ENCODE measurements around the gene WDFY3.

Gene WDFY3

GRCh38 chr4:84908876-84909275, 57.6 kb downstream of the WDFY3 start:
- H3K27ac ChIP-seq, result no peak overlapping the region
- TF ChIP-seq CTCF (conservative IDR thresholded peaks at IDR 0.05), result no peak

DNA sequence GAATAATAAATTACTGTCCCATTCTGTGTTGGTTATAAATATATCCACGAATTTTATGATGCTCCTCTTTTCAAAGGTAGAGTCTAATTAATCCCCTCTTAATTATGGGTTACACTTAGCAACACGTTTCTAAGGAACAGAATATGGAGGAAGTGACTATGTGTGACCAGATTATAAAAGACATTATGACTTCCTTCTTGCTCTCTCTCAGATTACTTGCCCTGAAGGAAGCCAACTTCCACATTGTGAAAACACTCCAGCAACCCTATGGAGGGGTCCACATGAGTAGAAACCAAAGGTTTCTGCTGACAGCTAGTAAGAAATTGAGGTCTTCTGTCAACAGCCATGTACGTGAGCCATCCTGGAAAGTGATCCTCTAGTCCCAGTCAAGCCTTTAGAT, 59.3 kb downstream of the WDFY3 start:
- TF ChIP-seq CTCF (conservative IDR thresholded peaks at IDR 0.05), result no peak
- no peak overlapping the region for H3K27ac ChIP-seq

GRCh38 chr4:84905646-84906045, 60.8 kb downstream of the WDFY3 start:
- no peak overlapping the region for H3K27ac ChIP-seq
- TF ChIP-seq CTCF (conservative IDR thresholded peaks at IDR 0.05), result no peak

DNA sequence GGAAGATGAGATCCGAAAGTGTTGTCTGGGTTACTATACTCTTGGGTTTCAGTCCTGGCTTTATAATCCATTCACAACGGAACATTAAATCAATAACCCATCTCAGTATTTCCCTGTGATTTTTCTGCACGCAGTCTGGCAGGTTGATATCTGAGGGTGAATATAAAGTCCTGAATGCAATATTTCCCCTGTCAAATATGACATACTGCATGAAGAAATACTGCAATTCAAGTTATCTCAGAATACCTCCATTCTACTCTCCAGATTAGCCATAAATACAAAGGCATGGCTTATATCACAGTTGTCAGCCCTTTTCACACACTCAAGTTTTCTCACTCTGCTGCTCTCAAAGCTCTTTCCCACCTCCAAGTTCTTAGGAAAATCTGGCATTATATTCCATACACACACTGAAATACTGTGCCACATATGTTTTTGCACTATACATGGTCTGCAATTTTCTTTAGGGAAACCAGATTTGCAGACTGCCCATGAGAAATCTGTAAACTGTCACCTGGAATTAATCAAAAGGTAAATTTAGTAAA, 64.7 kb downstream of the WDFY3 start:
- TF ChIP-seq CTCF (conservative IDR thresholded peaks at IDR 0.05), result no peak

GRCh38 chr4:84901173-84901572, 65.3 kb downstream of the WDFY3 start:
- peak overlapping the region; percentile 57 for H3K27ac ChIP-seq
- TF ChIP-seq CTCF (conservative IDR thresholded peaks at IDR 0.05), result no peak

More for the DNA sequence above, 64.7 kb downstream of the WDFY3 start:
- peak overlapping the region; percentile 57; the same call in 1 of the 2 replicates for H3K27ac ChIP-seq

GRCh38 chr4:84899616-84900015, 66.9 kb downstream of the WDFY3 start:
- TF ChIP-seq CTCF (conservative IDR thresholded peaks at IDR 0.05), result no peak
- H3K27ac ChIP-seq, result peak overlapping the region; percentile 57

DNA sequence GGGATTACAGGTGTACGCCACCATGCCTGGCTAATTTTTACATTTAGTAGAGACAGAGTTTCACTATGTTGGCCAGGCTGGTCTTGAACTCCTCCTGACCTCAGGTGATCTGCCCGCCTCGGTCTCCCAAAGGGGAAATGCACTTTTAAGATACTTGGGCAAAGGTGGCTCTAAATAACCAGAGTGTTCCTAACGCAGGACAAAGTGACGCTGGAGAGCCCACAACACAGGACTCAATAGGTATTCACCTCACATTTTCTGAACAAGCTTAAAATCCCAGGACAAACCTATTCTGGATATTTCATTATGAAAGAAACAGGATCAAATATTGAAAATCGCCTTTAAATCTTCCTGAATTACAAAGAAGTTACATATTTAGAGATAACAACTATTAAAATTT, 69.0 kb downstream of the WDFY3 start:
- no peak overlapping the region for H3K27ac ChIP-seq
- TF ChIP-seq CTCF (conservative IDR thresholded peaks at IDR 0.05), result no peak
